Fibroblast of the aortic adventitia (primary cell): ENCODE measurements around the gene SARS1. TPM values are rescaled to one million over a fixed set of nuclear protein-coding genes. Genes with fewer than 3 reads are reported as not detected.
"Not testable (repeated sequence)": the region's sequence is repeated elsewhere in the genome, so short reads cannot be mapped to it uniquely, and the experiment has no call there.

ENCODE experiments used
- DNase-seq: peaks from one replicate; pipeline ENCODE4 v3.0.0-alpha.2; 2010; ENCODE audit warnings: low read depth
- H3K4me3 ChIP-seq: 2 replicates; pipeline ENCODE4 v1.5.1; 2011; ENCODE audit warnings: low read depth, mild to moderate bottlenecking, control low read depth, low read length, moderate library complexity
- CTCF ChIP-seq: IDR thresholded peaks from 2 replicates; pipeline ENCODE4 v1.5.1; 2011; ENCODE audit warnings: mild to moderate bottlenecking, low read length, control low read depth, inconsistent platforms; ENCODE audit not compliant: insufficient read depth
- total RNA-seq: library from RNA; depleted of rRNA; stranded (reverse); fragments of >200 nt; gene quantifications from 2 replicates; pipeline ENCODE4 v1.2.3, GENCODE V29; 2012; ENCODE audit warnings: low replicate concordance

Gene SARS1
- total RNA-seq, 1 donor, result 321 TPM

DNA sequence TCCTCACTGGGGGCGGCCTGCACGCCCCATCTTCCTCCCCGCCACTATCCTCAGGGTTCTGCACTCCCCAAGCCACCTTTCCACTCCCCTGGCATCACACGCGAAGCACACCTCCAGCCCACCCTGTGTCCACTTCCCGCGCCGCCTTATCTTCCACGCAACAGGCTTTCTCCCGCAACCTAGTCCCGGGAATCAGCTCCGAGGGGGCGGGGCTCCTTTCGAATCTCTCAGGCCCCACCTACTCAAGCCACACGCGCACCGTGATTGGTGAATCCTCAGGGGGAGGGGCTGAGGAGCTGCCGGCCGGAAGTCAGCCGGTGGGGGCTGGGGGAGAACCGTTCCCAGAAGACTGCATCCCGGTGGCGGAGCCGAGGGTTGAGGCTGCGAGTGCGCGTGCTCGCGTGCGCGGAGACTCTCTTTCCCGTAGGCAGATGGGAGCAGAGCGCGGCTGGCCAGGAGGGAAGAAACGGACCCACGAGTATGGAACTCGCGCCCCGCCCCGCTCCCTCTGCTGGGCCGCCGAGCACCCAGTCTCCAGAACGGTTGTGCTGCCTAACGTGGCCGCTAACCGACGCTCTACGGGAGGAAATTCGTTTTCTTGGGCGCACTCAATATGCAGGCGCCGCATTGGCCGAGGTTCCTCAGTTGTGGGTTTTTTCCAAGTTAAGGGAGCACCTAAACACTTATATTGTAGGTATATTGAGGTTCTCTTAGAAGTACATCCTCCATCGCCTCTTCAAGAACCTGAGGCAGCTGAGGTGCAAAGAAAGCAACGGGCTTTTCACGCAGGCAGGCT is 69.4 kb downstream of the SARS1 start, which contains the start of gene PSRC1:
TSS of gene PSRC1 (minus strand) at position 194 of the 796 bp plus-strand sequence.
- peak; percentile 63 for TF ChIP-seq CTCF
- H3K4me3 ChIP-seq, result peak within 1 kb of the TSS; percentile 76

DNA sequence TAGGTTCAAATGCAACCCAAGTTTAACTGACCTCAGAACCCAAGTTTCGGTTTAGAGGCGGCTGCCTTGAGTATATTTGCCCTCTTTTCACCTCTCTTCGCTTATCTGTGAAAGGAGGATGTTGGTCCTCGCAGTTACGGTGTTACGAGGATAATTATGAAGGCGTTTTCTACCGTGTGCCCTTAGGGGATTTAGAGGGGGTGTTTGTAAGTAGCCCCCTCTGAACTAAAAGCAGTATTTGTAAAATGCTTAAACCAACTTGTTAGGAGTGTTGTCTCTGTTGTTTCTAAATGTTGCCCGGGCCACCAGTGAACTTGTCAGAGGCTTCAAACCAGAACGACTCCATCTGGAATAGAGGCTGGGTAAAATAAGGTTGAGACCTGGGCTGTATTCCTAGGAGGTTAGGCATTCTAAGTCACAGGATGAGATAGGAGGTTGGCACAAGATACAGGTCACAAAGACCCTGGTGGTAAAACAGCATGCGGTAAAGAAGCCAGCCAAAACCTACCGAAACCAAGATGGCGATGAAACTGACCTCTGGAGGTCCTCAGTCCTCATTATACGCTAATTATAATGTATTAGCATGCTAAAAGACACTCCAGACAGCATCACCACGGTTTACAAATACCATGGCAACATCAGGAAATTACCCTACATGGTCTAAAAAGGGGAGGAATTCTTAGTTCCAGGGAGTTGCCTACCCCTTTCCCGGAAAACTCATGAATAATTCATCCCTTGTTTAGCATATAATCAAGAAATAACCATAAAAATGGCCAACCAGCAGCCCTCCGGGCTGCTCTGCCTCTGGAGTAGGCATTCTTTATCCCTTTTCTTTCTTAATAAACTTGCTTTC is 70.3 kb downstream of the SARS1 start:
- no peak for DNase-seq
- peak overlapping the region; percentile 76 for H3K4me3 ChIP-seq
- TF ChIP-seq CTCF, result no peak

More for the DNA sequence above, 69.4 kb downstream of the SARS1 start, which contains the start of gene PSRC1:
- peak; percentile 95 for DNase-seq

- DNase-seq, H3K4me3 ChIP-seq: not testable (repeated sequence)
These were observed 73.0 kb downstream of the SARS1 start for GRCh38 chr1:109286762-109287161.

Other genes with a start within 250 kb of the SARS1 start
- 22.1 and 26.0 TPM in 2 replicates for gene WDR47, start 171.8 kb upstream of the SARS1 start, total RNA-seq
- gene TAF13, start 137.9 kb upstream of the SARS1 start, total RNA-seq, result 131 and 287 TPM in 2 replicates
- gene TMEM167B, start 123.2 kb upstream of the SARS1 start, total RNA-seq, result 26.1 and 28.8 TPM in 2 replicates
- 0.16 and 0.45 TPM in 2 replicates for gene ELAPOR1, start 99.8 kb upstream of the SARS1 start, total RNA-seq
- 0.36 and 0.90 TPM in 2 replicates for gene CELSR2, start 35.6 kb downstream of the SARS1 start, total RNA-seq
- 10.0 and 19.0 TPM in 2 replicates for gene PSRC1, start 69.2 kb downstream of the SARS1 start, total RNA-seq
- gene MYBPHL, start 93.1 kb downstream of the SARS1 start, total RNA-seq, result not detected in 2 replicates
- 3.0 and 4.5 TPM in 2 replicates for gene SORT1, start 184.0 kb downstream of the SARS1 start, total RNA-seq
- gene PSMA5, start 212.5 kb downstream of the SARS1 start, total RNA-seq, result 40.0 and 56.1 TPM in 2 replicates